Gastrocnemius medialis (tissue), 4 donors: ENCODE results near the gene PLCL2.
A peak's percentile ranks its signal among the peaks of the same experiment; 100 is the strongest.

Experiments
- POLR2A ChIP-seq, 2 donors: fragments of 450-650 bp; IDR thresholded peaks; one replicate each; pipeline ENCODE4 v1.6.1; 2017; ENCODE audit warnings: antibody characterized with exemption in 2 of 2, mild to moderate bottlenecking in 2 of 2, moderate library complexity in 2 of 2
- TF ChIP-seq, protein P1 (sequence below), 5 experiments: fragments of 450-650 bp in 3 of 5; fragments of 200-600 bp in 2 of 5; sonication (generic) in 2 of 5; IDR thresholded peaks in 4 of 5; conservative IDR thresholded peaks in 1 of 5; 1 replicate in 4 of 5; 2 replicates in 1 of 5; pipeline ENCODE4 v1.5.1; 2016 to 2019; ENCODE audit warnings: antibody characterized with exemption in 5 of 5, mild to moderate bottlenecking in 3 of 5, moderate library complexity in 3 of 5

- TF ChIP-seq, protein P1, sequence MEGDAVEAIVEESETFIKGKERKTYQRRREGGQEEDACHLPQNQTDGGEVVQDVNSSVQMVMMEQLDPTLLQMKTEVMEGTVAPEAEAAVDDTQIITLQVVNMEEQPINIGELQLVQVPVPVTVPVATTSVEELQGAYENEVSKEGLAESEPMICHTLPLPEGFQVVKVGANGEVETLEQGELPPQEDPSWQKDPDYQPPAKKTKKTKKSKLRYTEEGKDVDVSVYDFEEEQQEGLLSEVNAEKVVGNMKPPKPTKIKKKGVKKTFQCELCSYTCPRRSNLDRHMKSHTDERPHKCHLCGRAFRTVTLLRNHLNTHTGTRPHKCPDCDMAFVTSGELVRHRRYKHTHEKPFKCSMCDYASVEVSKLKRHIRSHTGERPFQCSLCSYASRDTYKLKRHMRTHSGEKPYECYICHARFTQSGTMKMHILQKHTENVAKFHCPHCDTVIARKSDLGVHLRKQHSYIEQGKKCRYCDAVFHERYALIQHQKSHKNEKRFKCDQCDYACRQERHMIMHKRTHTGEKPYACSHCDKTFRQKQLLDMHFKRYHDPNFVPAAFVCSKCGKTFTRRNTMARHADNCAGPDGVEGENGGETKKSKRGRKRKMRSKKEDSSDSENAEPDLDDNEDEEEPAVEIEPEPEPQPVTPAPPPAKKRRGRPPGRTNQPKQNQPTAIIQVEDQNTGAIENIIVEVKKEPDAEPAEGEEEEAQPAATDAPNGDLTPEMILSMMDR (IDR thresholded peaks at IDR 0.05 in 4 of 5, conservative IDR thresholded peaks at IDR 0.05 in 1 of 5), result peak in 4 of 5 experiments; percentile 23 to 50 (median 35)
- no peak for TF ChIP-seq POLR2A (IDR thresholded peaks at IDR 0.05)
Measured at GRCh38 chr3:16837602-16838001, 47.2 kb upstream of the PLCL2 start.
